ENCODE measurements around the gene DRC1.

DRC1 gene

DNA sequence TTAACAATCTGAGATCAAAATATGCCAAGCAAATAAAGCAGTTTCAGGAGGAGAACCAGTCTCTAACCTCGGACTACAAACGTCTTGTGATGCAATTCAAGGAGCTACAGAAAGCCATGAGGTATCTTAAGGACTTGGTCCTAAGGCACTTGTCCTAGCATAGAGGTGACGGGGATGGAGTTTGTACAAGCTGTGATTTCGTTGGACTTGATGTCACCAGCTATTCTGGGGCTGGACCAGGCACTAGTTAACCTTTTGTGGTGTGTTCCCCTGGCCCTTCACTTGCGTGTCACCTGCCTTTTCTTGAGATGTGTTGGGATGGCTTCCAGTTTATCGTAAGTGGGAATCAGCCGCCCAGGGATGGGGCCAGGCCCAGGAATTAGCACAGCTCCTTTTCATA is 42.5 kb downstream of the DRC1 start:
- Histone ChIP-seq H3K27ac (ENCODE audit: low read depth, low read length) (no peak overlapping the region), H3K36me3 (ENCODE audit: control insufficient read depth, insufficient read depth, low read length) (no peaks in the 10 kb centered on the region), H3K9ac (ENCODE audit: low read length) (no peak overlapping the region), H3K9me3 (ENCODE audit: control insufficient read depth, insufficient read depth, low read depth, low read length) (no peaks in the 10 kb centered on the region), H3K27me3 (ENCODE audit: control insufficient read depth, insufficient read depth, low read length) (no peaks in the 10 kb centered on the region), H3K4me1 (ENCODE audit: control insufficient read depth, insufficient read depth, low read length) (no peaks in the 10 kb centered on the region), H3K4me3 (ENCODE audit: low read depth, low read length) (no peak overlapping the region)

GRCh38 chr2:26448651-26449050 is 46.9 kb downstream of the DRC1 start:
- Histone ChIP-seq H3K27me3 (ENCODE audit: control insufficient read depth, insufficient read depth, low read length) (no peaks in the 10 kb centered on the region), H3K9me3 (ENCODE audit: control insufficient read depth, insufficient read depth, low read depth, low read length) (no peaks in the 10 kb centered on the region)

GRCh38 chr2:26449278-26450030 is 47.7 kb downstream of the DRC1 start:
- Histone ChIP-seq H3K9me3 (ENCODE audit: control insufficient read depth, insufficient read depth, low read depth, low read length) (no peaks in the 10 kb centered on the region), H3K9ac (ENCODE audit: low read length) (no peak overlapping the region), H3K27me3 (ENCODE audit: control insufficient read depth, insufficient read depth, low read length) (no peaks in the 10 kb centered on the region), H3K36me3 (ENCODE audit: control insufficient read depth, insufficient read depth, low read length) (no peaks in the 10 kb centered on the region), H3K27ac (ENCODE audit: low read depth, low read length) (no peak overlapping the region), H3K4me3 (ENCODE audit: low read depth, low read length) (no peak overlapping the region), H3K4me1 (ENCODE audit: control insufficient read depth, insufficient read depth, low read length) (no peaks in the 10 kb centered on the region)

More at GRCh38 chr2:26448651-26449050, 46.9 kb downstream of the DRC1 start:
- H3K4me3 ChIP-seq (ENCODE audit: low read depth, low read length) = no peak overlapping the region
- H3K27ac ChIP-seq (ENCODE audit: low read depth, low read length) = no peak overlapping the region
- H3K9ac ChIP-seq (ENCODE audit: low read length) = no peak overlapping the region
- no peaks in the 10 kb centered on the region for H3K4me1 ChIP-seq (ENCODE audit: control insufficient read depth, insufficient read depth, low read length)
- no peaks in the 10 kb centered on the region for H3K36me3 ChIP-seq (ENCODE audit: control insufficient read depth, insufficient read depth, low read length)

- no peak overlapping the region for H3K9ac ChIP-seq (ENCODE audit: low read length)
- no peak overlapping the region for H3K4me3 ChIP-seq (ENCODE audit: low read depth, low read length)
- no peaks in the 10 kb centered on the region for H3K36me3 ChIP-seq (ENCODE audit: control insufficient read depth, insufficient read depth, low read length)
These were observed 48.4 kb downstream of the DRC1 start for GRCh38 chr2:26450031-26450635.

DNA sequence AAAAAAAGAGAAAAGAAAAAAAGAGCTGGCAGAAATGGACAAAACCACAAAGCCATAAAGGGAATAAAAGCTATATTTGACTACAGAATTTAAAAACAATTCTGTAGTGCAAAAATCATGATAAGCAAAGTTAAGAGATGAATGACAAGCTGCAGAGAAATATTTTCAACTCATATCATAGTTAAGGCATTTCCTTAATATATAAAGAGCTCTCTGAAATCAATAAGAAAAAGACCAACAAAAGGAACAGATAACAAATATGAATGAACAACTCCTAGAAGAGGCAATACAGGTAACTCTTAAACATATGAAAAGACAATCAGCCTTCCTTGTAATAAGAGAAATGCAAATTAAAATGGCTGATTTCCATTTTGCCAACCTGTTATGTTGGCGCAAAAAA is 50.0 kb downstream of the DRC1 start:
- Histone ChIP-seq H3K4me3 (ENCODE audit: low read depth, low read length) (no peak overlapping the region), H3K4me1 (ENCODE audit: control insufficient read depth, insufficient read depth, low read length) (no peaks in the 10 kb centered on the region; the same call in 1 of the 2 replicates), H3K9me3 (ENCODE audit: control insufficient read depth, insufficient read depth, low read depth, low read length) (no peaks in the 10 kb centered on the region), H3K27me3 (ENCODE audit: control insufficient read depth, insufficient read depth, low read length) (no peaks in the 10 kb centered on the region), H3K9ac (ENCODE audit: low read length) (no peak overlapping the region), H3K27ac (ENCODE audit: low read depth, low read length) (no peak overlapping the region), H3K36me3 (ENCODE audit: control insufficient read depth, insufficient read depth, low read length) (no peaks in the 10 kb centered on the region)

More at GRCh38 chr2:26450031-26450635, 48.4 kb downstream of the DRC1 start:
- Histone ChIP-seq H3K4me1 (ENCODE audit: control insufficient read depth, insufficient read depth, low read length) (no peaks in the 10 kb centered on the region), H3K27ac (ENCODE audit: low read depth, low read length) (no peak overlapping the region), H3K9me3 (ENCODE audit: control insufficient read depth, insufficient read depth, low read depth, low read length) (no peaks in the 10 kb centered on the region), H3K27me3 (ENCODE audit: control insufficient read depth, insufficient read depth, low read length) (no peaks in the 10 kb centered on the region)

GRCh38 chr2:26453421-26454329 is 52.0 kb downstream of the DRC1 start:
- H3K4me3 ChIP-seq (ENCODE audit: low read depth, low read length) = no peak overlapping the region
- H3K9me3 ChIP-seq (ENCODE audit: control insufficient read depth, insufficient read depth, low read depth, low read length) = no peaks in the 10 kb centered on the region
- no peaks in the 10 kb centered on the region for H3K36me3 ChIP-seq (ENCODE audit: control insufficient read depth, insufficient read depth, low read length)
- no peaks in the 10 kb centered on the region for H3K27me3 ChIP-seq (ENCODE audit: control insufficient read depth, insufficient read depth, low read length)
- H3K9ac ChIP-seq (ENCODE audit: low read length) = no peak overlapping the region
- no peak overlapping the region for H3K27ac ChIP-seq (ENCODE audit: low read depth, low read length)
- peaks cover 4% of the 10 kb centered on the region; the same call in 1 of the 2 replicates for H3K4me1 ChIP-seq (ENCODE audit: control insufficient read depth, insufficient read depth, low read length)

DNA sequence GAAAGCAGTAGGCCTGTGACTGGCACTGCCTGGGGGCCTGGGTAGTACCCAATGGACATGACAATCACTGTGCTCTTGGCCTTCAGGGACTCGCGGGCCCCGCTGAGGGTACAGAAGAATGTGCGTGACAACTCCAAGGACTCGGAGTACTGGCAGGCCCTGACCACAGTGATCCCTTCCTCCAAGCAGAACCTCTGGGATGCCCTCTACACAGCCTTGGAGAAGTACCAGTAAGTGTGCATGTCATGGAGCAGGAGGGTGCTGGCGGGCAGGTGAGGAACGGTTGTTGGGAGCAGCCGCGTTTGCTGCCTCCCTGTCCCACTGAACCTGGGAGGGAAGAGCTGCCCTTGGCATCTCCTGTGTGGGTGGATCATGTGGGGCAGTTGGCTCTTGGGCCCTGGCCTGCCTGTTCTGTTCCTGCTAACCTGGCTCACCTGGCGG is 52.9 kb downstream of the DRC1 start:
- Histone ChIP-seq H3K9ac (ENCODE audit: low read length) (no peak overlapping the region), H3K36me3 (ENCODE audit: control insufficient read depth, insufficient read depth, low read length) (no peaks in the 10 kb centered on the region), H3K27ac (ENCODE audit: low read depth, low read length) (no peak overlapping the region), H3K4me1 (ENCODE audit: control insufficient read depth, insufficient read depth, low read length) (peaks cover 4% of the 10 kb centered on the region; the same call in 1 of the 2 replicates), H3K4me3 (ENCODE audit: low read depth, low read length) (no peak overlapping the region), H3K27me3 (ENCODE audit: control insufficient read depth, insufficient read depth, low read length) (no peaks in the 10 kb centered on the region), H3K9me3 (ENCODE audit: control insufficient read depth, insufficient read depth, low read depth, low read length) (no peaks in the 10 kb centered on the region)

DNA sequence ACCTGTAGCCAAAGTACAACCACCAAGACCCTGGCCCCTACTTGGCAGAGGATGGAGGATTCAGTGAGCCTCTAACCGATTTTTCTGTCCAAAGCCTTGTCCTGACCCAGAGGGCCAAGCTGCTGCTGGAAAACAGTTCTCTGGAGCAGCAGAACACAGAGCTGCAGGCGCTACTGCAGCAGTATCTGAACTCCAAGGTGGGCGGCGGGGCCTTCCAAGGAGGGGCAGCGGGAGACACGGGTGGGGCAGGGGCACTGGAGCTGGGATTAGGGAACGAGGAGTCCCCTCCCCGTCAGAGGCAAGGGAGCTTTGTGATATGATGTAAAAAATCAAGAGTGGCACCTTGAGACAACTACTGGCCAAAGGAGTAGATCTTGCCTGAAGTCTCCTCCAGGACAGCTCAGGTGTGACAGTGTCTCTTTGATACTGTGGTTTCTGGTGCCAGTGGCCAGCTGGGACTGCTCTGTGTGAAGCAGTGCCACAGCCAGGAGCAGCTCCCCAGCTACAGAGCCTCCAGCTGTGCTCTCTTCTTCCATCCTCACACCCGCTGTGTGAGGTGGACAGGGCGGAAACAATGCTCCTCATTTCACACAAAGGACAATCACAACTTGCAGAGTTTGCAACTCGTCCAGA is 53.4 kb downstream of the DRC1 start:
- no peak overlapping the region for H3K27ac ChIP-seq (ENCODE audit: low read depth, low read length)
- H3K9ac ChIP-seq (ENCODE audit: low read length) = no peak overlapping the region
- H3K4me3 ChIP-seq (ENCODE audit: low read depth, low read length) = no peak overlapping the region
- no peaks in the 10 kb centered on the region for H3K36me3 ChIP-seq (ENCODE audit: control insufficient read depth, insufficient read depth, low read length)
- H3K4me1 ChIP-seq (ENCODE audit: control insufficient read depth, insufficient read depth, low read length) = peaks cover 4% of the 10 kb centered on the region; the same call in 1 of the 2 replicates
- no peaks in the 10 kb centered on the region for H3K27me3 ChIP-seq (ENCODE audit: control insufficient read depth, insufficient read depth, low read length)
- no peaks in the 10 kb centered on the region for H3K9me3 ChIP-seq (ENCODE audit: control insufficient read depth, insufficient read depth, low read depth, low read length)

DNA sequence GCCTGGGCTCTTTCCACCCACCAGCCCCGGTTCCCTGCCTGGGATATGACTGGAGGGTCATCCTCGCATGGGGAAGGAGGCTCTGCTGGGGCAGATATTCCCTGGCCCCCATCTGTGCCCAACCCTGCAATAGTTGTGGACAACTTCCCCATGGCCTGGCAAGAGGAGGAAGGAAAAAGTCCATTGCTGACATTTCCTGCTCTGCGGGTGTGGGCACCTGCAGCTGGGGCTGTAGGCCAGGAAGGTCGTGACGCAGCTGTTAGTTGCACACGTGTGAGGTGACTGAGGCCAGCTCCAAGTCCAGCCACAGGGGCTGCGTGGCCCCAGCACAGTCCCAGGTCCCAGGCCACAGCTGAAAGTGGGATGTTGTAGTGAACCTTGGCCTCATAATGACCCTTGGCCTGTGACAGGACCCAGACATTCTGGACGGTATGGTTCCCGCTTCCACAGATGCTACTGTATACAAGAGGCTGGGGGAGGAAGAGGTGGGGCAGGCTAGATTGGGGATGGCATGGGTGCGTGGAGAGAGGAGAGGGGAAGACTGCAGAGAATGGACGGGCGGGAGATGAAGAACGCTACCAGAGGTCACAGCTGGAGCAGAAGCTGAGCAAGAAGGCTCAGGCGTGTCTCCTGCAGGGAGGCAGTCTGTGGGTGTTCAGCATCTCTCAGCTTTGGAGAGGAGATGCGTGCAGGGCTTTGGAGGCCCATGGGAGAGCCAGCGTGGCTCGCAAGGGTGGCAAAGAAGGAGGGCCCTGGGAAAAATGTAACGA is 54.1 kb downstream of the DRC1 start:
- no peak overlapping the region for H3K27ac ChIP-seq (ENCODE audit: low read depth, low read length)
- H3K36me3 ChIP-seq (ENCODE audit: control insufficient read depth, insufficient read depth, low read length) = no peaks in the 10 kb centered on the region
- no peak overlapping the region for H3K9ac ChIP-seq (ENCODE audit: low read length)
- peaks cover 4% of the 10 kb centered on the region; the same call in 1 of the 2 replicates for H3K4me1 ChIP-seq (ENCODE audit: control insufficient read depth, insufficient read depth, low read length)
- no peaks in the 10 kb centered on the region for H3K27me3 ChIP-seq (ENCODE audit: control insufficient read depth, insufficient read depth, low read length)
- no peaks in the 10 kb centered on the region for H3K9me3 ChIP-seq (ENCODE audit: control insufficient read depth, insufficient read depth, low read depth, low read length)
- H3K4me3 ChIP-seq (ENCODE audit: low read depth, low read length) = no peak overlapping the region
